Stomach (tissue), 9 donors: ENCODE data around the gene LY6G5C. TPM values are rescaled to one million over a fixed set of nuclear protein-coding genes. Genes with fewer than 3 reads are reported as not detected.

ENCODE experiments used
- DNase-seq, 2 donors: peaks; one replicate each; pipeline versions ENCODE4 v3.0.0 to v3.0.0-alpha.2; 2013 to 2019
- H3K27ac ChIP-seq, 5 donors: fragments of 200-600 bp in 4 of 5; sonication (generic) in 4 of 5; one replicate each; pipeline ENCODE4 v1.5.1; 2013 to 2019; ENCODE audit warnings: mild to moderate bottlenecking in 1 of 5, moderate library complexity in 1 of 5
- H3K27me3 ChIP-seq, 3 donors: fragments of 200-600 bp; sonication (generic); one replicate each; pipeline ENCODE4 v1.5.1; 2017 to 2019; ENCODE audit warnings: mixed run types in 1 of 3
- H3K36me3 ChIP-seq, 4 donors: fragments of 200-600 bp; sonication (generic); 1 replicate in 3 of 4; 2 replicates in 1 of 4; pipeline ENCODE4 v1.5.1; 2016 to 2019
- H3K4me1 ChIP-seq, 4 donors: fragments of 200-600 bp; sonication (generic); one replicate each; pipeline ENCODE4 v1.5.1; 2016 to 2019
- H3K4me3 ChIP-seq, 4 donors: fragments of 200-600 bp; sonication (generic) in 3 of 4; one replicate each; pipeline ENCODE4 v1.5.1; 2016 to 2019; ENCODE audit warnings: mild to moderate bottlenecking in 1 of 4
- H3K9me3 ChIP-seq, 4 donors: fragments of 200-600 bp; sonication (generic); one replicate each; pipeline ENCODE4 v1.5.1; 2016 to 2019
- CTCF ChIP-seq, 7 experiments: fragments of 450-650 bp in 4 of 7; fragments of 200-600 bp in 3 of 7; sonication (generic) in 3 of 7; IDR thresholded peaks; one replicate each; pipeline ENCODE4 v1.5.1; 2016 to 2019; ENCODE audit warnings: antibody characterized with exemption in 7 of 7, control low read depth in 2 of 7, mild to moderate bottlenecking in 1 of 7
- EP300 ChIP-seq: sonication (generic); formaldehyde crosslinking; IDR thresholded peaks from one replicate; pipeline ENCODE4 v1.6.1; 2017; ENCODE audit warnings: antibody characterized with exemption
- POLR2A ChIP-seq, 4 donors: fragments of 450-650 bp; IDR thresholded peaks; one replicate each; pipeline ENCODE4 v1.6.1; 2016; ENCODE audit warnings: antibody characterized with exemption in 4 of 4, control low read depth in 2 of 4, mild to moderate bottlenecking in 1 of 4, moderate library complexity in 1 of 4
- POLR2AphosphoS5 ChIP-seq, 3 donors: sonication (generic); formaldehyde crosslinking; IDR thresholded peaks; one replicate each; pipeline ENCODE4 v1.6.1; 2016; ENCODE audit warnings: antibody characterized with exemption in 3 of 3
- WGBS, 5 donors: extraction: QIAGEN DNeasy Blood & Tissue Kit in 3 of 5; methylation state at CpG; one replicate each; pipeline versions ENCODE4 v1.1.5 to v1.1.7; 2013 to 2018; 5-methylcytosine and 5-hydroxymethylcytosine counted together
- intact Hi-C: fragments of 100-400 bp; cut with DNase I; formaldehyde crosslinking; loops from one replicate; pipeline ENCODE4 v1.15.1; 2023; ENCODE audit warnings: low total_unique reads
- polyA plus RNA-seq, 3 donors: library from polyadenylated mRNA; stranded (reverse); fragments of 200-250 nt; gene quantifications; one replicate each; pipeline ENCODE4 v1.2.3, GENCODE V29; 2013
- total RNA-seq, 5 donors: library from RNA; depleted of rRNA; stranded (reverse); fragments of >200 nt; gene quantifications; one replicate each; pipeline versions ENCODE4 v1.1.0 to v1.2.3, GENCODE V29; 2014 to 2016
- donor health status: healthy with polysubstance abuse.
- donor health status: Bipolar disorder and iron deficiency.
- donor health status: healthy.

LY6G5C gene
- total and polyA plus RNA-seq, 8 donors, result 1.8 to 4.9 (median 2.7) TPM; not detected in 5

GRCh38 chr6:31666337-31666965, 14.4 kb downstream of the LY6G5C start:
- no peaks in the 10 kb centered on the region for H3K27me3 ChIP-seq
- peaks cover 27 to 64% (median 50%) of the 10 kb centered on the region in 4 donors for H3K4me1 ChIP-seq
- H3K4me3 ChIP-seq, result peak overlapping the region; percentile 72 to 98 (median 90)
- 2 to 4% (median 3%) methylated on average over 15 of the region's 15 CpGs for WGBS, 5 donors
- H3K36me3 ChIP-seq, result peaks cover 51 to 68% (median 66%) of the 10 kb centered on the region in 4 donors
- H3K27ac ChIP-seq, result peak overlapping the region; percentile 91 to 98 (median 96)
- DNase-seq, result no peak
- intact Hi-C loops, result no loop called here
- TF ChIP-seq POLR2A (IDR thresholded peaks at IDR 0.05) (no peak), POLR2AphosphoS5 (IDR thresholded peaks at IDR 0.05) (no peak), CTCF (IDR thresholded peaks at IDR 0.05) (no peak), EP300 (no peak)
- H3K9me3 ChIP-seq, result no peaks in the 10 kb centered on the region

GRCh38 chr6:31665501-31666336, 15.1 kb downstream of the LY6G5C start, which contains the start of gene CSNK2B:
TSS of gene CSNK2B (plus strand) at chr6:31666080. CDS start at chr6:31666832, 752 bp downstream.
- WGBS, 5 donors, result 0 to 1% (median 1%) methylated on average over 46 to 63 of the region's 63 CpGs
- Histone ChIP-seq H3K27ac (peak within 1 kb of the TSS; percentile 94 to 98 (median 97)), H3K4me3 (peak within 1 kb of the TSS; percentile 72 to 98 (median 90)), H3K36me3 (peaks cover 44 to 61% (median 58%) of the 10 kb centered on the region in 4 donors), H3K27me3 (no peaks in the 10 kb centered on the region), H3K4me1 (peaks cover 34 to 71% (median 57%) of the 10 kb centered on the region in 4 donors), H3K9me3 (no peaks in the 10 kb centered on the region)
- DNase-seq, result peak; percentile 99
- peak; percentile 71 to 95 (median 79) for TF ChIP-seq POLR2AphosphoS5 (IDR thresholded peaks at IDR 0.05)
- no peak for TF ChIP-seq POLR2A (IDR thresholded peaks at IDR 0.05)
- no peak for TF ChIP-seq EP300
- peak in 1 of 7 experiments; percentile 25 for TF ChIP-seq CTCF (IDR thresholded peaks at IDR 0.05)
- intact Hi-C loops, result no loop called here

- intact Hi-C loops, result no loop called here
- peak within 1 kb of the TSS; percentile 72 to 98 (median 90) for H3K4me3 ChIP-seq
- H3K9me3 ChIP-seq, result no peaks in the 10 kb centered on the region
- peak; percentile 94 to 98 for DNase-seq
- peak within 1 kb of the TSS; percentile 94 to 98 (median 97) for H3K27ac ChIP-seq
- TF ChIP-seq CTCF (IDR thresholded peaks at IDR 0.05), result no peak
- no peak for TF ChIP-seq POLR2A (IDR thresholded peaks at IDR 0.05)
- TF ChIP-seq POLR2AphosphoS5 (IDR thresholded peaks at IDR 0.05), result peak; percentile 84 to 94 (median 90)
- H3K27me3 ChIP-seq, result no peaks in the 10 kb centered on the region
- H3K4me1 ChIP-seq, result peaks cover 34 to 74% (median 62%) of the 10 kb centered on the region in 4 donors
- peaks cover 37 to 53% (median 51%) of the 10 kb centered on the region in 4 donors for H3K36me3 ChIP-seq
- 0% methylated on average over 37 to 39 of the region's 39 CpGs for WGBS, 5 donors
These were observed 15.9 kb downstream of the LY6G5C start, which contains the start of gene GPANK1 for GRCh38 chr6:31664790-31665500. TSS of gene GPANK1 (minus strand) at chr6:31664997. CDS start at chr6:31664478, 519 bp downstream.
